ENCODE measurements around the gene CD83.

CD83 gene

GRCh38 chr6:14178083-14178445, 60.5 kb downstream of the CD83 start:
- H3K9me3 ChIP-seq (ENCODE audit: control insufficient read depth in 5 of 5, low read length in 5 of 5) = no peaks in the 10 kb centered on the region
- H3K27ac ChIP-seq (ENCODE audit: low read depth, low read length) = no peak overlapping the region

DNA sequence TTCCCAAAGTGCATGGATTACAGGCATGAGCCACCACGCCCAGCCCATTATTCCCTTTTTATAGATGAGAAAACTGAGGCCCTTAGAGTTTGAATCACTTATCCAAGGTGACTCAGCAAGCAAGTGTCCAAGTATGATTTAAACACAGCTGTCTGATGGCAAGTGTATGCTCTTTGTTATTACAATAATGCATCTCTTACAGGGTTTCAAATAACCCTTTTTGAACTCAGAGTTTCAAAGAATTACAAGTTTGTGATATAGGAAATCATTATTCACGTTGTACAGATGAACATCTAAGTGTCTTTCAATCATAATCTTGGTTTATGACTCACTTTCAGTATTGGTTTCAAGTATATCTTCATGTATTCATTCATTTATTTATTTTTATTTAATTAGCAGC, 63.0 kb downstream of the CD83 start:
- Histone ChIP-seq H3K4me1 (ENCODE audit: control insufficient read depth in 5 of 5, insufficient read depth in 5 of 5, low read length in 5 of 5) (peaks cover 0 to under 1% (median 0%) of the 10 kb centered on the region in 5 donors), H3K9ac (ENCODE audit: low read length in 5 of 5) (no peak overlapping the region), H3K27me3 (ENCODE audit: control insufficient read depth in 5 of 5, insufficient read depth in 4 of 5, low read length in 5 of 5) (no peaks in the 10 kb centered on the region), H3K27ac (ENCODE audit: low read depth, low read length) (no peak overlapping the region), H3K4me3 (ENCODE audit: low read depth in 1 of 5, low read length in 5 of 5) (no peak overlapping the region), H3K9me3 (ENCODE audit: control insufficient read depth in 5 of 5, low read length in 5 of 5) (peaks cover 0 to 4% (median 0%) of the 10 kb centered on the region in 5 donors), H3K36me3 (ENCODE audit: control insufficient read depth in 5 of 5, insufficient read depth in 5 of 5, low read length in 5 of 5) (no peaks in the 10 kb centered on the region)

More at GRCh38 chr6:14178083-14178445, 60.5 kb downstream of the CD83 start:
- Histone ChIP-seq H3K27me3 (ENCODE audit: control insufficient read depth in 5 of 5, insufficient read depth in 4 of 5, low read length in 5 of 5) (no peaks in the 10 kb centered on the region), H3K4me3 (ENCODE audit: low read depth in 1 of 5, low read length in 5 of 5) (no peak overlapping the region), H3K9ac (ENCODE audit: low read length in 5 of 5) (no peak overlapping the region), H3K36me3 (ENCODE audit: control insufficient read depth in 5 of 5, insufficient read depth in 5 of 5, low read length in 5 of 5) (no peaks in the 10 kb centered on the region), H3K4me1 (ENCODE audit: control insufficient read depth in 5 of 5, insufficient read depth in 5 of 5, low read length in 5 of 5) (no peaks in the 10 kb centered on the region)

DNA sequence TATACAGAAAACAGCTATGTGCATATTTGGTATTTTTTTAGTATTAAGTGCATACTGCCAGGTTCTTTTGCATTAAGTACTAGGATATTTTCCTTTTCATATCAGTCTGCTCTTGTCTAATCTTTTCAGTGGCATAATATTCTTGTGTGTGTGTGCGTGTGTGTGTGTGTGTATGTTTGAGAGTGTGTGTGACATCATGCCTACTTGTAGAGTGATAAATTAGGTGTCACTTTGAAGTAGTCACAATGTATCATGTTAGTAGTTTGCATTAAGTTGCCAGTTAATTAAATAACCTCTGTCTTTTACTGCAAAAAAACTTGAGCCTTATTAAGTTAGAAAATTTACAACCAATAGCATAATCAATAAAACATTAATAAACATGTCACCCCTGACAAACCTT, 65.3 kb downstream of the CD83 start:
- Histone ChIP-seq H3K27ac (ENCODE audit: low read depth, low read length) (no peak overlapping the region), H3K9me3 (ENCODE audit: control insufficient read depth in 5 of 5, low read length in 5 of 5) (peaks cover 0 to 7% (median 0%) of the 10 kb centered on the region in 5 donors), H3K9ac (ENCODE audit: low read length in 5 of 5) (no peak overlapping the region), H3K4me3 (ENCODE audit: low read depth in 1 of 5, low read length in 5 of 5) (no peak overlapping the region), H3K36me3 (ENCODE audit: control insufficient read depth in 5 of 5, insufficient read depth in 5 of 5, low read length in 5 of 5) (no peaks in the 10 kb centered on the region), H3K4me1 (ENCODE audit: control insufficient read depth in 5 of 5, insufficient read depth in 5 of 5, low read length in 5 of 5) (peaks cover 0 to 4% (median 0%) of the 10 kb centered on the region in 5 donors), H3K27me3 (ENCODE audit: control insufficient read depth in 5 of 5, insufficient read depth in 4 of 5, low read length in 5 of 5) (no peaks in the 10 kb centered on the region)
